CD4-positive, alpha-beta T cell (primary cell): ENCODE measurements around the gene YDJC. TPM values are rescaled to one million over a fixed set of nuclear protein-coding genes. Genes with fewer than 3 reads are reported as not detected.
"Not testable (repeated sequence)": the region's sequence is repeated elsewhere in the genome, so short reads cannot be mapped to it uniquely, and the experiment has no call there.

Experiments used
- ATAC-seq: fragments of 200-7000 bp; cut with Tn5 transposase; one replicate; pipeline ENCODE4 v1.10.0; 2022; ENCODE audit warnings: mild to moderate bottlenecking; ENCODE audit not compliant: poor library complexity
- CTCF ChIA-PET: fragments of 350-600 bp; sonication (Branson Sonifier 250); formaldehyde crosslinking; loops from one replicate; lab custom pipeline; 2021; ENCODE audit warnings: antibody characterized with exemption, inconsistent platforms; lab: Charles Lee
- POLR2A ChIA-PET: fragments of 350-600 bp; sonication (Branson Sonifier 250); formaldehyde crosslinking; loops from one replicate; lab custom pipeline; 2021; ENCODE audit warnings: antibody characterized with exemption, inconsistent platforms; lab: Charles Lee
- DNase-seq, 14 experiments: peaks; one replicate each; pipeline ENCODE4 v3.0.0-alpha.2; 2013 to 2020; ENCODE audit warnings: mixed read lengths in 2 of 14
- H3K27ac ChIP-seq, 2 donors: one replicate each; pipeline versions ENCODE4 v1.5.1 to v1.7.0; 2013; ENCODE audit warnings: low read length in 2 of 2, low read depth in 1 of 2, mild to moderate bottlenecking in 1 of 2
- H3K27me3 ChIP-seq, 2 experiments: 1 replicate in 1 of 2; 2 replicates in 1 of 2; pipeline versions ENCODE4 v1.6.1 to v1.7.0; 2013; ENCODE audit warnings: low read length in 2 of 2, control low read depth in 1 of 2, mild to moderate bottlenecking in 1 of 2, moderate library complexity in 1 of 2; ENCODE audit not compliant: insufficient read depth in 2 of 2, control insufficient read depth in 1 of 2
- H3K36me3 ChIP-seq: one replicate; pipeline ENCODE4 v1.6.1; 2013; ENCODE audit warnings: low read length, control low read depth; ENCODE audit not compliant: insufficient read depth
- H3K4me1 ChIP-seq: one replicate; pipeline ENCODE4 v1.6.1; 2013; ENCODE audit warnings: low read length, control low read depth; ENCODE audit not compliant: insufficient read depth
- H3K4me3 ChIP-seq: one replicate; pipeline ENCODE4 v1.5.1; 2013; ENCODE audit warnings: mild to moderate bottlenecking, low read length, moderate library complexity
- H3K9me3 ChIP-seq, 2 experiments: 1 replicate in 1 of 2; 2 replicates in 1 of 2; pipeline versions ENCODE4 v1.6.1 to v1.7.0; 2013; ENCODE audit warnings: low read length in 2 of 2, mild to moderate bottlenecking in 2 of 2, control low read depth in 1 of 2, moderate library complexity in 1 of 2; ENCODE audit not compliant: control insufficient read depth in 1 of 2, insufficient read depth in 1 of 2
- H3K27ac Mint-ChIP-seq: one replicate; pipeline ENCODE4 v1.8.0; 2020; ENCODE audit warnings: mixed read lengths
- H3K27me3 Mint-ChIP-seq: one replicate; pipeline ENCODE4 v1.8.0; 2021; ENCODE audit warnings: mixed read lengths
- H3K36me3 Mint-ChIP-seq: one replicate; pipeline ENCODE4 v1.8.0; 2021; ENCODE audit warnings: low read depth, mixed read lengths
- H3K4me1 Mint-ChIP-seq: one replicate; pipeline ENCODE4 v1.8.0; 2021; ENCODE audit warnings: low read depth, mixed read lengths
- H3K4me3 Mint-ChIP-seq: one replicate; pipeline ENCODE4 v1.8.0; 2020; ENCODE audit warnings: mild to moderate bottlenecking, mixed read lengths
- H3K9me3 Mint-ChIP-seq: one replicate; pipeline ENCODE4 v1.8.0; 2020; ENCODE audit warnings: mixed read lengths
- CTCF ChIP-seq: fragments of 200-600 bp; IDR thresholded peaks from one replicate; pipeline ENCODE4 v1.8.0; 2022; ENCODE audit warnings: antibody characterized with exemption, mild to moderate bottlenecking
- intact Hi-C, 2 experiments: fragments of 100-400 bp; cut with DNase I in 1 of 2; cut with micrococcal nuclease in 1 of 2; formaldehyde crosslinking; loops; one replicate each; pipeline versions ENCODE4 v1.15.1 to v1.9.0; 2023 to 2025; cut with DNase I, micrococcal nuclease
- total RNA-seq, 174 experiments: library from RNA in 2 of 174; stranded (reverse) in 2 of 174; gene quantifications; one replicate each; pipeline ENCODE4 v1.2.3 and lab custom pipeline; 2021 to 2026

The YDJC gene
- total RNA-seq, 2 experiments from 2014 or later, result 23.9 to 25.2 TPM

GRCh38 chr22:21611210-21611977 is 18.4 kb downstream of the YDJC start:
- Histone ChIP-seq H3K4me1 (peaks cover 12% of the 10 kb centered on the region), H3K4me3 (no peak overlapping the region), H3K27me3 (no peaks in the 10 kb centered on the region), H3K9me3 (no peaks in the 10 kb centered on the region), H3K36me3 (peaks cover 47% of the 10 kb centered on the region), H3K27ac (no peak overlapping the region)
- peak overlapping the region; percentile 48 for H3K27ac Mint-ChIP-seq
- H3K27me3 Mint-ChIP-seq, result no peaks in the 10 kb centered on the region
- intact Hi-C loops, result no loop called here
- peaks cover 42% of the 10 kb centered on the region for H3K4me1 Mint-ChIP-seq
- ChIA-PET CTCF (interaction anchor here (3.4 kb wide), 1 partner anchor 18 kb away, joined by 9 read pairs; no protein-coding TSS in a partner anchor), POLR2A (no interaction called here)
- H3K36me3 Mint-ChIP-seq, result peaks cover 57% of the 10 kb centered on the region
- no peak for TF ChIP-seq CTCF
- DNase-seq (no peak), ATAC-seq (no peak)
- H3K9me3 Mint-ChIP-seq, result no peaks in the 10 kb centered on the region
- H3K4me3 Mint-ChIP-seq, result no peak overlapping the region

GRCh38 chr22:21609556-21610157 is 20.2 kb downstream of the YDJC start:
- Histone ChIP-seq H3K4me1 (peaks cover 22% of the 10 kb centered on the region), H3K36me3 (peaks cover 44% of the 10 kb centered on the region)
- H3K9me3 ChIP-seq, H3K9me3 Mint-ChIP-seq, H3K4me3 Mint-ChIP-seq, ATAC-seq, intact Hi-C loops, DNase-seq, H3K27ac Mint-ChIP-seq, H3K4me3 ChIP-seq, H3K27me3 ChIP-seq, H3K27ac ChIP-seq, H3K27me3 Mint-ChIP-seq: not testable (repeated sequence)
- H3K4me1 Mint-ChIP-seq, result peaks cover 41% of the 10 kb centered on the region
- CTCF ChIA-PET, result interaction anchor here (3.0 kb wide), 1 partner anchor 19 kb away, joined by 11 read pairs; no protein-coding TSS in a partner anchor
- POLR2A ChIA-PET, result interaction anchor here (1.3 kb wide), 1 partner anchor 13 kb away, joined by 3 read pairs; no protein-coding TSS in a partner anchor
- H3K36me3 Mint-ChIP-seq, result peaks cover 46% of the 10 kb centered on the region

- Histone ChIP-seq H3K36me3 (peaks cover 24% of the 10 kb centered on the region), H3K27me3 (no peaks in the 10 kb centered on the region), H3K4me1 (peaks cover 24% of the 10 kb centered on the region), H3K27ac (no peak overlapping the region), H3K9me3 (no peaks in the 10 kb centered on the region), H3K4me3 (no peak overlapping the region)
- DNase-seq, result no peak
- TF ChIP-seq CTCF, result no peak
- Mint-ChIP-seq H3K36me3 (peaks cover 31% of the 10 kb centered on the region), H3K9me3 (no peaks in the 10 kb centered on the region), H3K27ac (peak overlapping the region; percentile 42), H3K27me3 (no peaks in the 10 kb centered on the region), H3K4me1 (peaks cover 46% of the 10 kb centered on the region), H3K4me3 (no peak overlapping the region)
- CTCF ChIA-PET, result interaction anchor here (0.7 to 1.5 kb wide), 2 partner anchors 36 to 346 kb away, joined by 4 to 5 read pairs; partner anchors contain the start of genes PPM1F and SDF2L1
- no peak for ATAC-seq
- intact Hi-C loops, result no loop called here
- POLR2A ChIA-PET, result interaction anchor here (1.0 kb wide), 1 partner anchor 20 kb away, joined by 3 read pairs; no protein-coding TSS in a partner anchor
Measured at GRCh38 chr22:21606775-21607174, 23.0 kb downstream of the YDJC start.
